ENCODE measurements around the gene TMA7B. TPM values are rescaled to one million over a fixed set of nuclear protein-coding genes. Genes with fewer than 3 reads are reported as not detected.

The TMA7B gene
- total and polyA plus RNA-seq, 11 donors = 0.24 TPM; not detected in 10

- no peak overlapping the region for H3K4me3 ChIP-seq
- intact Hi-C loops (cut with DNase I) = no loop called here
- peaks cover 0 to 14% (median 0%) of the 10 kb centered on the region in 9 donors for H3K27me3 ChIP-seq
- DNase-seq (no peak), ATAC-seq (no peak)
- no peaks in the 10 kb centered on the region for H3K36me3 ChIP-seq
- H3K27ac ChIP-seq = no peak overlapping the region
- 79 to 82% (median 80%) methylated on average over 9 of the region's 9 CpGs for WGBS, 4 donors
- TF ChIP-seq POLR2A (IDR thresholded peaks at IDR 0.05) = no peak
- TF ChIP-seq, protein P1, sequence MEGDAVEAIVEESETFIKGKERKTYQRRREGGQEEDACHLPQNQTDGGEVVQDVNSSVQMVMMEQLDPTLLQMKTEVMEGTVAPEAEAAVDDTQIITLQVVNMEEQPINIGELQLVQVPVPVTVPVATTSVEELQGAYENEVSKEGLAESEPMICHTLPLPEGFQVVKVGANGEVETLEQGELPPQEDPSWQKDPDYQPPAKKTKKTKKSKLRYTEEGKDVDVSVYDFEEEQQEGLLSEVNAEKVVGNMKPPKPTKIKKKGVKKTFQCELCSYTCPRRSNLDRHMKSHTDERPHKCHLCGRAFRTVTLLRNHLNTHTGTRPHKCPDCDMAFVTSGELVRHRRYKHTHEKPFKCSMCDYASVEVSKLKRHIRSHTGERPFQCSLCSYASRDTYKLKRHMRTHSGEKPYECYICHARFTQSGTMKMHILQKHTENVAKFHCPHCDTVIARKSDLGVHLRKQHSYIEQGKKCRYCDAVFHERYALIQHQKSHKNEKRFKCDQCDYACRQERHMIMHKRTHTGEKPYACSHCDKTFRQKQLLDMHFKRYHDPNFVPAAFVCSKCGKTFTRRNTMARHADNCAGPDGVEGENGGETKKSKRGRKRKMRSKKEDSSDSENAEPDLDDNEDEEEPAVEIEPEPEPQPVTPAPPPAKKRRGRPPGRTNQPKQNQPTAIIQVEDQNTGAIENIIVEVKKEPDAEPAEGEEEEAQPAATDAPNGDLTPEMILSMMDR (IDR thresholded peaks at IDR 0.05) = no peak
- H3K4me1 ChIP-seq = peaks cover 0 to 15% (median 5%) of the 10 kb centered on the region in 12 donors
- H3K9me3 ChIP-seq = no peaks in the 10 kb centered on the region
Observed at GRCh38 chr22:39967103-39967829, 7.1 kb downstream of the TMA7B start.

- ATAC-seq (peak; percentile 50 to 86 (median 79)), DNase-seq (peak in 2 of 5 donors; percentile 38 to 49)
- H3K27ac ChIP-seq = peak overlapping the region in 2 of 12 donors; percentile 43 to 45
- 41 to 58% (median 45%) methylated on average over 15 to 20 of the region's 20 CpGs for WGBS, 4 donors
- H3K4me3 ChIP-seq = no peak overlapping the region
- intact Hi-C loops (cut with DNase I) = no loop called here
- no peaks in the 10 kb centered on the region for H3K36me3 ChIP-seq
- H3K9me3 ChIP-seq = no peaks in the 10 kb centered on the region
- TF ChIP-seq, protein P1 (IDR thresholded peaks at IDR 0.05) = no peak
- TF ChIP-seq POLR2A (IDR thresholded peaks at IDR 0.05) = no peak
- H3K27me3 ChIP-seq = peaks cover 0 to 15% (median 0%) of the 10 kb centered on the region in 9 donors
- H3K4me1 ChIP-seq = peaks cover 0 to 15% (median 5%) of the 10 kb centered on the region in 12 donors
Observed at GRCh38 chr22:39967996-39968972, 8.1 kb downstream of the TMA7B start.

DNA sequence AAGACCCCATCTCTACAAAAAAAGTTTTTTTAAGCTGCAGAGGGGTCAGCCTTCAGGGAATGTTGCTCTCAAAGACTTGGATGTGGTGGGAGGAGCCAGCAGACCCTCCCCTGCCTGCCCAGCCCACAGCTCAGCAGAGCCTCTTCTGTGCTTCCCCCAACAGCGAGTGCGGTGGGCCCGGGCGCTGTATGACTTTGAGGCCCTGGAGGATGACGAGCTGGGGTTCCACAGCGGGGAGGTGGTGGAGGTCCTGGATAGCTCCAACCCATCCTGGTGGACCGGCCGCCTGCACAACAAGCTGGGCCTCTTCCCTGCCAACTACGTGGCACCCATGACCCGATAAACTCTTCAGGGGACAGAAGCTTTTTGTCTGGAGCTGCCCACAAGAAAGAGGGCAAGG lies 10.5 kb downstream of the TMA7B start:
- Histone ChIP-seq H3K9me3 (no peaks in the 10 kb centered on the region), H3K36me3 (no peaks in the 10 kb centered on the region), H3K4me3 (no peak overlapping the region), H3K27me3 (peaks cover 0 to 23% (median 0%) of the 10 kb centered on the region in 9 donors), H3K27ac (no peak overlapping the region), H3K4me1 (peaks cover 0 to 21% (median 5%) of the 10 kb centered on the region in 12 donors)
- DNase-seq (no peak), ATAC-seq (no peak)
- 88 to 92% (median 91%) methylated on average over 10 of the region's 10 CpGs for WGBS, 4 donors
- TF ChIP-seq POLR2A (IDR thresholded peaks at IDR 0.05) = no peak
- TF ChIP-seq, protein P1 (IDR thresholded peaks at IDR 0.05) = no peak
- intact Hi-C loops (cut with DNase I) = no loop called here

DNA sequence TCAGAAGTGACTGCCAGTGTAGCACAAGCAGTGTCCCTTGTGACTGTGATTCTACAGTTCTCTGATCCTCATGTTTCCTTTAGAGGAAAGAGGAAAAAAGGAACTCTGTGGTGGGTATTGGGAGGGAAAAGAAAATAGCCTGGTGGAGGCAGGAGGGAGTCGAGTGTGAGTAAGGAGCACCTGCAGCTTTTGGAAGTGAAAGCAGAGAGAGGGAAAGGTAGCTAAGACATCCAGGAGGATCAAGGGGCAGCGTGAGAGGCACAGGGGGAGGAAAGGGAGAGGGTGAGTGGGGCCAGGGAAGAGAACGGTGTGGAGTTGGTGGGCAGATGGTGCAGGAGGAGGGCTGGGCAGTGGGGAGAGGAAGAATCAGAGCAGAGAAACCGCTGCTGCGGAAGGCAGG lies 12.4 kb downstream of the TMA7B start:
- Histone ChIP-seq H3K4me3 (no peak overlapping the region), H3K4me1 (peaks cover 0 to 19% (median 4%) of the 10 kb centered on the region in 12 donors), H3K27ac (no peak overlapping the region), H3K36me3 (no peaks in the 10 kb centered on the region), H3K27me3 (peaks cover 0 to 37% (median 0%) of the 10 kb centered on the region in 9 donors), H3K9me3 (no peaks in the 10 kb centered on the region)
- TF ChIP-seq, protein P1 (IDR thresholded peaks at IDR 0.05) = no peak
- TF ChIP-seq POLR2A (IDR thresholded peaks at IDR 0.05) = no peak
- no peak for ATAC-seq
- WGBS, 4 donors = 60 to 68% (median 65%) methylated on average over 5 of the region's 5 CpGs
- no peak for DNase-seq
- intact Hi-C loops (cut with DNase I) = no loop called here
